K562 (cell line): ENCODE data around the gene IRX6.

Experiments
- CTCF ChIP-seq, 3 experiments: IDR thresholded peaks in 2 of 3; conservative IDR thresholded peaks in 1 of 3; 2 replicates each; pipeline ENCODE4 v1.5.1; 2011 to 2012; ENCODE audit warnings: low read length in 3 of 3, mild to moderate bottlenecking in 3 of 3, control low read depth in 2 of 3, improper control_type of control experiment in 1 of 3, inconsistent platforms in 1 of 3, low read depth in 1 of 3, mixed read lengths in 1 of 3, moderate library complexity in 1 of 3; ENCODE audit not compliant: insufficient read depth in 2 of 3
- E2F3 ChIP-seq: fragments of 250-450 bp; sonication (Bioruptor Pico); IDR thresholded peaks from 2 replicates; pipeline ENCODE4 v1.4.0; 2020; ENCODE audit warnings: mild to moderate bottlenecking
- ESRRA ChIP-seq: fragments of 450-650 bp; IDR thresholded peaks from 2 replicates; pipeline ENCODE4 v1.6.1; 2014; ENCODE audit warnings: low read depth, mild to moderate bottlenecking, moderate library complexity, borderline replicate concordance
- EWSR1 ChIP-seq: fragments of 450-650 bp; IDR thresholded peaks from 2 replicates; pipeline ENCODE4 v1.6.1; 2018; ENCODE audit warnings: borderline replicate concordance, mild to moderate bottlenecking, low read depth, moderate library complexity; ENCODE audit not compliant: partially characterized antibody
- HNRNPH1 ChIP-seq: fragments of 200-400 bp; formaldehyde crosslinking; optimal IDR thresholded peaks from 2 replicates; pipeline ENCODE3; 2017; ENCODE audit warnings: low read depth, mild to moderate bottlenecking, low read length, moderate library complexity
- HOMEZ ChIP-seq: fragments of 250-450 bp; sonication (Bioruptor Pico); IDR thresholded peaks from 2 replicates; pipeline ENCODE4 v1.4.0; 2020; ENCODE audit warnings: mild to moderate bottlenecking, moderate library complexity
- MAFF ChIP-seq: IDR thresholded peaks from 2 replicates; pipeline ENCODE4 v1.6.1; 2012; ENCODE audit warnings: low read length, improper control_type of control experiment
- PBX2 ChIP-seq, 2 experiments: IDR thresholded peaks in 1 of 2; conservative IDR thresholded peaks in 1 of 2; 2 replicates each; pipeline ENCODE4 v1.6.1; 2016; ENCODE audit warnings: low read depth in 2 of 2, mild to moderate bottlenecking in 1 of 2, missing compliant biosample characterization in 1 of 2, missing genetic modification characterization in 1 of 2, moderate library complexity in 1 of 2
- TARDBP ChIP-seq: fragments of 450-650 bp; IDR thresholded peaks from 2 replicates; pipeline ENCODE4 v1.6.1; 2016
- ZFP1 ChIP-seq: fragments of 450-650 bp; formaldehyde crosslinking; IDR thresholded peaks from 2 replicates; pipeline ENCODE4 v1.4.0; 2020; ENCODE audit warnings: mild to moderate bottlenecking, mixed read lengths
- ZNF589 ChIP-seq: fragments of 200-800 bp; sonication (Bioruptor generic); IDR thresholded peaks from 2 replicates; pipeline ENCODE4 v1.6.1; 2016; ENCODE audit warnings: low read depth, missing genetic modification characterization, missing compliant biosample characterization
- ZNF76 ChIP-seq: fragments of 250-450 bp; sonication (Bioruptor Pico); IDR thresholded peaks from 2 replicates; pipeline ENCODE4 v1.4.0; 2020; ENCODE audit warnings: mild to moderate bottlenecking, moderate library complexity, borderline replicate concordance
- TF ChIP-seq, protein P1 (sequence below): sonication (generic); formaldehyde crosslinking; IDR thresholded peaks from 2 replicates; pipeline ENCODE4 v1.9.0; 2022; ENCODE audit warnings: mild to moderate bottlenecking, missing genetic modification reagents

GRCh38 chr16:55357241-55357640, 33.2 kb downstream of the IRX6 start:
- no peak for TF ChIP-seq EWSR1
- TF ChIP-seq, protein P1, sequence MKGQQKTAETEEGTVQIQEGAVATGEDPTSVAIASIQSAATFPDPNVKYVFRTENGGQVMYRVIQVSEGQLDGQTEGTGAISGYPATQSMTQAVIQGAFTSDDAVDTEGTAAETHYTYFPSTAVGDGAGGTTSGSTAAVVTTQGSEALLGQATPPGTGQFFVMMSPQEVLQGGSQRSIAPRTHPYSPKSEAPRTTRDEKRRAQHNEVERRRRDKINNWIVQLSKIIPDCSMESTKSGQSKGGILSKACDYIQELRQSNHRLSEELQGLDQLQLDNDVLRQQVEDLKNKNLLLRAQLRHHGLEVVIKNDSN (CRISPR knock-in tag): no peak
- no peak for TF ChIP-seq ZNF76 (CRISPR knock-in tag)
- no peak for TF ChIP-seq ESRRA
- no peak for TF ChIP-seq HOMEZ (CRISPR knock-in tag)
- no peak for TF ChIP-seq ZFP1 (CRISPR knock-in tag)
- no peak for TF ChIP-seq ZNF589
- TF ChIP-seq TARDBP: no peak
- TF ChIP-seq CTCF (IDR thresholded peaks at IDR 0.05 in 2 of 3, conservative IDR thresholded peaks at IDR 0.05 in 1 of 3; ENCODE audit: insufficient read depth in 2 of 3, low read depth in 1 of 3, low read length in 3 of 3): no peak
- TF ChIP-seq MAFF: no peak
- TF ChIP-seq HNRNPH1: no peak
- no peak for TF ChIP-seq E2F3 (CRISPR knock-in tag)
- TF ChIP-seq PBX2 (CRISPR knock-in tag; IDR thresholded peaks at IDR 0.05; ENCODE audit: low read depth): no peak
- no peak for TF ChIP-seq PBX2 (tag; conservative IDR thresholded peaks at IDR 0.05; ENCODE audit: low read depth)
